DND-41 (cell line): Measurements from ENCODE around the gene CDYL.

Source experiments
- EZH2 ChIP-seq: IDR thresholded peaks from 3 replicates; pipeline ENCODE4 v1.6.1; 2012; ENCODE audit warnings: borderline replicate concordance, low read depth, mild to moderate bottlenecking, moderate library complexity, low read length, inconsistent platforms; ENCODE audit not compliant: severe bottlenecking
- TF ChIP-seq, protein P1 (sequence below): IDR thresholded peaks from 2 replicates; pipeline ENCODE4 v1.5.1; 2012; ENCODE audit warnings: borderline replicate concordance, low read length, moderate library complexity, mild to moderate bottlenecking; ENCODE audit not compliant: poor library complexity, severe bottlenecking; ENCODE audit errors: extremely low read depth

DNA sequence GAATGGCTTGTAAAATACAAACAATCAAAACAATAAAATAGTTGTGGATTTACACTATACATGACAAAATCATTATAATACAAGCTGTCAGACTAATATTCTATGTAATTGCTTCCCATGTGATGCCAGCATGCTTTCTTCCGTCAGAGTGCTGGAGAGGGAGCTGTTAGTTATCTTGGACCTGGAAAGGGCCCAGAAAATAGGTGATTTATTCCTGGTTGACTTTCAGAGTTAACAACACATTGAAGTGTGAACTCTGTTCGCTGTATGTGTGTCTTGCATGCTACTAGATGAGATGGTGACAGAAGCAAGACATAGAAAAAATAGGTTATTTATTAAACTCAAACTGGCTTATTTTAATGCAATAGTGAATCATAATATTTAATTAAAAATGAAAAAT, 70.2 kb downstream of the CDYL start:
- TF ChIP-seq, protein P1, sequence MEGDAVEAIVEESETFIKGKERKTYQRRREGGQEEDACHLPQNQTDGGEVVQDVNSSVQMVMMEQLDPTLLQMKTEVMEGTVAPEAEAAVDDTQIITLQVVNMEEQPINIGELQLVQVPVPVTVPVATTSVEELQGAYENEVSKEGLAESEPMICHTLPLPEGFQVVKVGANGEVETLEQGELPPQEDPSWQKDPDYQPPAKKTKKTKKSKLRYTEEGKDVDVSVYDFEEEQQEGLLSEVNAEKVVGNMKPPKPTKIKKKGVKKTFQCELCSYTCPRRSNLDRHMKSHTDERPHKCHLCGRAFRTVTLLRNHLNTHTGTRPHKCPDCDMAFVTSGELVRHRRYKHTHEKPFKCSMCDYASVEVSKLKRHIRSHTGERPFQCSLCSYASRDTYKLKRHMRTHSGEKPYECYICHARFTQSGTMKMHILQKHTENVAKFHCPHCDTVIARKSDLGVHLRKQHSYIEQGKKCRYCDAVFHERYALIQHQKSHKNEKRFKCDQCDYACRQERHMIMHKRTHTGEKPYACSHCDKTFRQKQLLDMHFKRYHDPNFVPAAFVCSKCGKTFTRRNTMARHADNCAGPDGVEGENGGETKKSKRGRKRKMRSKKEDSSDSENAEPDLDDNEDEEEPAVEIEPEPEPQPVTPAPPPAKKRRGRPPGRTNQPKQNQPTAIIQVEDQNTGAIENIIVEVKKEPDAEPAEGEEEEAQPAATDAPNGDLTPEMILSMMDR = no peak
- no peak for TF ChIP-seq EZH2
